HepG2 (cell line): ENCODE measurements around the gene TAPBP. TPM values are rescaled to one million over a fixed set of nuclear protein-coding genes. Genes with fewer than 3 reads are reported as not detected.
A peak's percentile ranks its signal among the peaks of the same experiment; 100 is the strongest.

Source experiments
- BRD4 ChIP-seq: sonication (generic); formaldehyde crosslinking; IDR thresholded peaks from 2 replicates; pipeline ENCODE4 v1.4.0; 2020; ENCODE audit warnings: missing genetic modification reagents
- CREB1 ChIP-seq, 2 experiments: fragments of 450-650 bp in 1 of 2; IDR thresholded peaks; 2 replicates each; pipeline ENCODE4 v1.6.1; 2016 to 2017; ENCODE audit warnings: control low read depth in 1 of 2, mild to moderate bottlenecking in 1 of 2, missing compliant biosample characterization in 1 of 2, missing genetic modification characterization in 1 of 2
- CTCF ChIP-seq: sonication (generic); formaldehyde crosslinking; IDR thresholded peaks from 2 replicates; pipeline ENCODE4 v1.5.0; 2020; ENCODE audit warnings: mild to moderate bottlenecking, missing genetic modification reagents, moderate library complexity
- ETV5 ChIP-seq: IDR thresholded peaks from 2 replicates; pipeline ENCODE4 v1.6.1; 2018; ENCODE audit warnings: missing biosample characterization, missing genetic modification reagents, inconsistent platforms, borderline replicate concordance
- IRF2 ChIP-seq: IDR thresholded peaks from 2 replicates; pipeline ENCODE4 v1.6.1; 2018; ENCODE audit warnings: missing genetic modification reagents, missing compliant biosample characterization
- IRF9 ChIP-seq: sonication (generic); formaldehyde crosslinking; IDR thresholded peaks from 2 replicates; pipeline ENCODE4 v1.8.0; 2022; ENCODE audit warnings: missing genetic modification reagents, mild to moderate bottlenecking, borderline replicate concordance
- KDM5A ChIP-seq: fragments of 200-600 bp; sonication (generic); IDR thresholded peaks from 2 replicates; pipeline ENCODE4 v1.7.0; 2018; ENCODE audit warnings: antibody characterized with exemption, mild to moderate bottlenecking, low read length, borderline replicate concordance
- KLF16 ChIP-seq, 2 experiments: sonication (generic) in 1 of 2; formaldehyde crosslinking in 1 of 2; IDR thresholded peaks; 2 replicates each; pipeline versions ENCODE4 v1.6.1 to v1.8.0; 2016 to 2023; ENCODE audit warnings: missing genetic modification reagents in 2 of 2, missing compliant biosample characterization in 1 of 2
- KLF9 ChIP-seq: IDR thresholded peaks from 2 replicates; pipeline ENCODE4 v1.6.1; 2016; ENCODE audit warnings: low read depth
- NKX3-1 ChIP-seq: sonication (generic); formaldehyde crosslinking; IDR thresholded peaks from 2 replicates; pipeline ENCODE4 v1.5.0; 2020; ENCODE audit warnings: missing genetic modification reagents
- SAFB2 ChIP-seq: sonication (generic); formaldehyde crosslinking; IDR thresholded peaks from 2 replicates; pipeline ENCODE4 v1.5.1; 2020; ENCODE audit warnings: missing genetic modification reagents, low read depth, mild to moderate bottlenecking, borderline replicate concordance
- SOX13 ChIP-seq, 3 experiments: fragments of 450-650 bp in 1 of 3; sonication (generic) in 1 of 3; formaldehyde crosslinking in 1 of 3; IDR thresholded peaks in 2 of 3; conservative IDR thresholded peaks in 1 of 3; 2 replicates each; pipeline versions ENCODE4 v1.5.0 to v1.6.1; 2016 to 2020; ENCODE audit warnings: antibody characterized with exemption in 1 of 3, mild to moderate bottlenecking in 1 of 3, missing compliant biosample characterization in 1 of 3, missing genetic modification reagents in 1 of 3, moderate library complexity in 1 of 3
- STAT6 ChIP-seq: sonication (generic); formaldehyde crosslinking; IDR thresholded peaks from 2 replicates; pipeline ENCODE4 v1.4.0; 2020; ENCODE audit warnings: missing genetic modification reagents, mild to moderate bottlenecking, borderline replicate concordance
- TBL1XR1 ChIP-seq: fragments of 150-350 bp; IDR thresholded peaks from 2 replicates; pipeline ENCODE4 v1.6.1; 2014; ENCODE audit warnings: borderline replicate concordance, low read length; ENCODE audit not compliant: partially characterized antibody
- UBTF ChIP-seq: sonication (generic); formaldehyde crosslinking; IDR thresholded peaks from 2 replicates; pipeline ENCODE4 v1.4.0; 2020; ENCODE audit warnings: mild to moderate bottlenecking, missing genetic modification reagents
- ZMYM3 ChIP-seq: sonication (generic); formaldehyde crosslinking; IDR thresholded peaks from 2 replicates; pipeline ENCODE4 v1.5.1; 2020; ENCODE audit warnings: mild to moderate bottlenecking, missing genetic modification reagents
- ZNF552 ChIP-seq: sonication (generic); formaldehyde crosslinking; IDR thresholded peaks from 2 replicates; pipeline ENCODE4 v1.9.0; 2022; ENCODE audit warnings: missing genetic modification reagents, mild to moderate bottlenecking, borderline replicate concordance
- ZNF580 ChIP-seq: IDR thresholded peaks from 2 replicates; pipeline ENCODE4 v1.6.1; 2016; ENCODE audit warnings: low read depth, borderline replicate concordance
- ZNF607 ChIP-seq: sonication (generic); formaldehyde crosslinking; IDR thresholded peaks from 2 replicates; pipeline ENCODE4 v1.5.1; 2020; ENCODE audit warnings: missing genetic modification reagents, mild to moderate bottlenecking, borderline replicate concordance
- ZNF788 ChIP-seq: sonication (generic); formaldehyde crosslinking; IDR thresholded peaks from 2 replicates; pipeline ENCODE4 v1.5.0; 2020; ENCODE audit warnings: mild to moderate bottlenecking, missing genetic modification reagents, borderline replicate concordance
- polyA plus RNA-seq, 8 experiments: library from polyadenylated mRNA; depleted of rRNA in 3 of 8; stranded (reverse) in 7 of 8; unstranded in 1 of 8; fragments of >200 nt; fragmentation: Illumina TruSeq in 4 of 8; extraction: Trizol in 4 of 8; gene quantifications; 2 replicates each; pipeline versions ENCODE4 v1.2.1 to v1.2.3, GENCODE V29; 2011 to 2016; ENCODE audit warnings: low read depth in 4 of 8, missing spikeins in 1 of 8, mixed read lengths in 1 of 8; ENCODE audit not compliant: insufficient read depth in 1 of 8
- total RNA-seq, 5 experiments: library from RNA; depleted of rRNA; stranded (reverse); fragments of >200 nt; fragmentation: Illumina TruSeq; extraction: Trizol; gene quantifications; 2 replicates each; pipeline ENCODE4 v1.2.3, GENCODE V29; 2016; ENCODE audit warnings: low read depth in 1 of 5

The TAPBP gene
- total and polyA plus RNA-seq, 2 of the 13 experiments (the other 11 are each of a cell fraction or from before 2014, with no cell fraction given): 27.4 to 32.3 TPM

GRCh38 chr6:33313105-33313708 lies 671 bp downstream of the TAPBP start (continued):
- peak; percentile 25; the same call in 1 of the 2 replicates for TF ChIP-seq IRF9 (CRISPR knock-in tag)
- no peak for TF ChIP-seq BRD4 (CRISPR knock-in tag)
- no peak for TF ChIP-seq SOX13 (IDR thresholded peaks at IDR 0.05)
- TF ChIP-seq SOX13 (CRISPR knock-in tag; conservative IDR thresholded peaks at IDR 0.05 in 1 of 2, IDR thresholded peaks at IDR 0.05 in 1 of 2): no peak
- 0 out of 2 replicates have a peak, but pooled peaks have one; percentile 49 for TF ChIP-seq STAT6 (CRISPR knock-in tag)
- no peak for TF ChIP-seq ZNF580 (CRISPR knock-in tag)
- TF ChIP-seq KLF9 (CRISPR knock-in tag): no peak
- no peak for TF ChIP-seq NKX3-1
- no peak for TF ChIP-seq IRF2
- 0 out of 2 replicates have a peak, but pooled peaks have one; percentile 26 for TF ChIP-seq CTCF (CRISPR knock-in tag)
- no peak for TF ChIP-seq SAFB2
- TF ChIP-seq CREB1 (IDR thresholded peaks at IDR 0.05): no peak
- no peak for TF ChIP-seq CREB1 (CRISPR knock-in tag; IDR thresholded peaks at IDR 0.05)
- TF ChIP-seq ZNF788 (CRISPR knock-in tag): peak; percentile 7
- no peak for TF ChIP-seq UBTF (CRISPR knock-in tag)
- 0 out of 2 replicates have a peak, but pooled peaks have one; percentile 2 for TF ChIP-seq ZNF552 (CRISPR knock-in tag)
- TF ChIP-seq ZMYM3 (CRISPR knock-in tag): peak; percentile 17; the same call in 1 of the 2 replicates
- no peak for TF ChIP-seq ETV5 (CRISPR knock-in tag)
- peak; percentile 21 for TF ChIP-seq ZNF607 (CRISPR knock-in tag)
- TF ChIP-seq TBL1XR1: no peak
- TF ChIP-seq KLF16 (CRISPR knock-in tag; IDR thresholded peaks at IDR 0.05): no peak
- TF ChIP-seq KDM5A: peak; percentile 69; the same call in 1 of the 2 replicates
